HCT116 (cell line): ENCODE results near the gene OR13J1.

Experiments used
- CTCF ChIP-seq, 3 experiments: fragments of 200-600 bp in 1 of 3; sonication (generic) in 1 of 3; IDR thresholded peaks in 2 of 3; conservative IDR thresholded peaks in 1 of 3; 2 replicates each; pipeline ENCODE4 v1.5.1; 2012 to 2017; ENCODE audit warnings: low read depth in 2 of 3, low read length in 2 of 3, antibody characterized with exemption in 1 of 3, borderline replicate concordance in 1 of 3, control low read depth in 1 of 3, mild to moderate bottlenecking in 1 of 3, mixed read lengths in 1 of 3, mixed run types in 1 of 3, moderate library complexity in 1 of 3; ENCODE audit not compliant: insufficient read depth in 1 of 3
- EGR1 ChIP-seq: IDR thresholded peaks from 2 replicates; pipeline ENCODE4 v1.6.1; 2012; ENCODE audit warnings: low read depth
- ELF1 ChIP-seq: IDR thresholded peaks from 2 replicates; pipeline ENCODE4 v1.6.1; 2012; ENCODE audit warnings: low read depth, borderline replicate concordance
- MAX ChIP-seq: IDR thresholded peaks from 2 replicates; pipeline ENCODE4 v1.6.1; 2012
- TCF7L2 ChIP-seq: IDR thresholded peaks from 2 replicates; pipeline ENCODE4 v1.7.0; 2011; ENCODE audit warnings: borderline replicate concordance, inconsistent platforms; ENCODE audit not compliant: insufficient read depth, insufficient read length; ENCODE audit errors: extremely low read depth
- TF ChIP-seq, protein P1 (sequence below): IDR thresholded peaks from 2 replicates; pipeline ENCODE4 v1.6.1; 2011; ENCODE audit warnings: mild to moderate bottlenecking, low read length, moderate library complexity; ENCODE audit not compliant: insufficient replicate concordance; ENCODE audit errors: extremely low read depth

GRCh38 chr9:35834260-35835215, 35.7 kb downstream of the OR13J1 start:
- no peak for TF ChIP-seq CTCF (IDR thresholded peaks at IDR 0.05 in 2 of 3, conservative IDR thresholded peaks at IDR 0.05 in 1 of 3; ENCODE audit: borderline replicate concordance in 1 of 3, insufficient read depth in 1 of 3, low read depth in 2 of 3, low read length in 2 of 3)
- no peak for TF ChIP-seq EGR1
- no peak for TF ChIP-seq MAX
- no peak for TF ChIP-seq ELF1
- TF ChIP-seq, protein P1, sequence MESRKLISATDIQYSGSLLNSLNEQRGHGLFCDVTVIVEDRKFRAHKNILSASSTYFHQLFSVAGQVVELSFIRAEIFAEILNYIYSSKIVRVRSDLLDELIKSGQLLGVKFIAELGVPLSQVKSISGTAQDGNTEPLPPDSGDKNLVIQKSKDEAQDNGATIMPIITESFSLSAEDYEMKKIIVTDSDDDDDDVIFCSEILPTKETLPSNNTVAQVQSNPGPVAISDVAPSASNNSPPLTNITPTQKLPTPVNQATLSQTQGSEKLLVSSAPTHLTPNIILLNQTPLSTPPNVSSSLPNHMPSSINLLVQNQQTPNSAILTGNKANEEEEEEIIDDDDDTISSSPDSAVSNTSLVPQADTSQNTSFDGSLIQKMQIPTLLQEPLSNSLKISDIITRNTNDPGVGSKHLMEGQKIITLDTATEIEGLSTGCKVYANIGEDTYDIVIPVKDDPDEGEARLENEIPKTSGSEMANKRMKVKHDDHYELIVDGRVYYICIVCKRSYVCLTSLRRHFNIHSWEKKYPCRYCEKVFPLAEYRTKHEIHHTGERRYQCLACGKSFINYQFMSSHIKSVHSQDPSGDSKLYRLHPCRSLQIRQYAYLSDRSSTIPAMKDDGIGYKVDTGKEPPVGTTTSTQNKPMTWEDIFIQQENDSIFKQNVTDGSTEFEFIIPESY = no peak
- TF ChIP-seq TCF7L2 = no peak
